Peyer's patch (tissue), 4 donors: ENCODE measurements around the gene APBA1.

ENCODE experiments used
- CTCF ChIP-seq, 6 experiments: fragments of 450-650 bp in 4 of 6; fragments of 200-600 bp in 2 of 6; sonication (generic) in 1 of 6; IDR thresholded peaks; one replicate each; pipeline ENCODE4 v1.5.1; 2017 to 2019; ENCODE audit warnings: antibody characterized with exemption in 6 of 6, mild to moderate bottlenecking in 3 of 6, moderate library complexity in 1 of 6
- POLR2A ChIP-seq, 2 donors: fragments of 450-650 bp; IDR thresholded peaks; one replicate each; pipeline ENCODE4 v1.5.1; 2017; ENCODE audit warnings: antibody characterized with exemption in 2 of 2, mild to moderate bottlenecking in 2 of 2, moderate library complexity in 2 of 2

GRCh38 chr9:69433968-69434367 is 238.2 kb downstream of the APBA1 start:
- TF ChIP-seq POLR2A (IDR thresholded peaks at IDR 0.05), result no peak
- no peak for TF ChIP-seq CTCF (IDR thresholded peaks at IDR 0.05)
